HG03175 (cell line): ENCODE measurements around the gene COMMD2.

Experiments used
- ATAC-seq: cut with Tn5 transposase; IDR thresholded peaks from one replicate; pipeline ENCODE4 v1.9.1; 2021; ENCODE audit warnings: mild to moderate bottlenecking, moderate library complexity; ENCODE audit not compliant: unreplicated experiment

COMMD2 gene

GRCh38 chr3:149764302-149764701 is 12.0 kb upstream of the COMMD2 start:
- ATAC-seq: no peak

GRCh38 chr3:149763565-149764195 is 11.4 kb upstream of the COMMD2 start:
- ATAC-seq: no peak

DNA sequence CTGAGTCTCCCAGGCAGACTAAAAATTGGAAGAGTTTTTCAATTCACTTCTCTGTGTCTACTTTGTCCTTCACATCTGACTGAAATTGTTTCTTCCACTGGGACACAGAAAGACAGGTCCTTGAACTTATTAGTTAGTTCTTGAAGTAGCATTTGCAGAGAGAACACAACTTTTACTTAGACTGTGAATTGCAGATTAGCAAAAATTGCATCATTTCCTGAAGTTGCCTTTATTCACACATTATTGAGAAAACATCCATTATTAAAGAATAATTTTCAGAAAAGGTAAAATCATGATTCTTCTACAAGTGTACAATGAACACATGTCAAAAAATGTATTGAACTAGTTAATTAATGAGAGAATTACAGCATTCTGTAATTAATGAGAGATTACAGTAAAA is 1.4 kb upstream of the COMMD2 start:
- no peak for ATAC-seq

DNA sequence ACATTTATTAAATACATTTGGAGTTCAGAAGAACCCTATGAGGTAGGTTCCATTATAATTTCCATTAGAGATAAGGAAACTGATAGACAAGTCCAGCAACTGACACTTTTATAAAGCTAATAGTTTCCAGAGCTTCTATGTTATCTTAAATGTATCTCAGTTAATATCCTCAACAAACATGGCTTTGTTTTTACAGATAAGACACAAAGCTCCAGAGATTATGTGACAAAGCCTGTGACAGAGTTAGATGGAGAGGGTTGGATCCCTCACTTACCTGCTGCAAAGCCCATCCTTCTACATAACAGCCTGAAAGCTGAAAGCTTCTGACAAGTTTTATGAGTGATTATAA is 473 bp upstream of the COMMD2 start:
- ATAC-seq: no peak

DNA sequence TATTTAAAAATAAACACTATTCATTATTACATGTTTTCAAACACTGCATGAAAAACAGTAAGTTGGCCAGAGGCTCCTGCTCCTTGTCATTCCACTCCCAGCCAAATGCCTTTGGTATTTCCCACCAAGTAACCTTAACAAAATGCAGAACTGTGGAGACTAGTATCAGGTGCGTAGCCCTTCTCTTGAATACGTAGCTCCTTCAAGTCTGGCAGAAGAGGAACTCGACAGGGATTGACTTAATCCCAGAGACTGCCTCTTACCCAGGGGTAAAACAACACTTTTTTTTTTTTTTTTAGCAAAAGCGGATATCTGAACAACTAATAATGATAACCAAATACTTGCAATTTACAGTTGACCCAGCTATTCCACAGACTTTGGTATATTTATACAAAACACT is 738 bp downstream of the COMMD2 start:
- no peak for ATAC-seq

DNA sequence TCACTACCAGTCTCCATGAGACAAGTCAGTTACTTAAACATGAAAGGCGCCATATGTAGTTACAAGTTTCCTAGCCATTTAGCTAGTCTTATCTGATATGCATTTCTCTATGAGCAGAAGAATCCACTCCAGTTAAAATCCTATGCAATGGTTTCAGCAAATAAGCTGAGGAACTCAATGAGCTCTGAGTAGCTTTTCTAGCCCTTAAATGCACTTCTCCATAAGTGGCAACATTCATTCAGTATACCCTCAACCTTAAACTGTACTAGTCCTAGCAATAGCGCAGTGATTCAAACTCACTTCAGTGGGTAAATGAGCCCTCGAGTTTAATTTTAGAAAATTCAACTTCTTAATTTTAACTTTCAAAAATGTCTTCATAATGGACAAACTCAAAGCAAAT is 7.7 kb downstream of the COMMD2 start:
- no peak for ATAC-seq

DNA sequence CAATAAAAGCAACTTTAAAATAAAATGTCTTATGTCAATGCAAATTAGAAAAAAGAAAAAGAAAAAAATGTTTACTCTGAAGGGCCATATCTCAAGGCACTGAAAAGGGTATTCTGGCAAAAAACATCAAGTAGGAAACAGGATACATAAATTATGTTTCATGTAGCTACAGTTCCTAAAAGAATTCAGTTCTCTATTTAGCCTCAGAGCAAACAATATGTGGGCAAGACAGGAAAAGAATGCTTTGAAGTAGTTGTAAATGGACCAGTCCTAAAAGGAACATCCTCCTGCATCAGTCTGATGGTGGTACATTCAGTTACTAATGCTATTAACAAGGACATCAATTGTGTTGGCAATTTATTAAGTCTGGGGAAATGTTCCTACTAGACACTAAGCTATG is 8.1 kb downstream of the COMMD2 start:
- no peak for ATAC-seq

GRCh38 chr3:149739396-149739795 is 12.9 kb downstream of the COMMD2 start:
- no peak for ATAC-seq

DNA sequence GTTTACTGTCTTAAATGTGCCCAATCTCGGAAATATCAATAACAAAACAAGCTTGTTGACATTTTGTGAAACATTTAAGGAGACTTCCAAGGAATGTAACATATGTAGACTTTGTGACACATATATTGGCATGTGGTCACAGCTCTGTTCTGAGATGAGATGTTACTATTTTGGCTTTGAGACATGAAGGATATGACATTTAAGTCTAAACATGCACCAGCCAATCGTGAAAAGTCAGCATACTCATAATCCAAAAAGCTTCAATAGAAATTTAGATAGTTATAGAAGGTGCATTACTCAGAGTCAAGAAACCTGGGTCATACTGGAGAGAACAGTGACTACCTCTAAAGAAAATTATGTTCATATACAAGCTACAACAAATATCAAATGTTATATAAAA is 13.4 kb downstream of the COMMD2 start:
- no peak for ATAC-seq

- ATAC-seq: no peak
Observed at GRCh38 chr3:149736953-149737205, 15.4 kb downstream of the COMMD2 start.

DNA sequence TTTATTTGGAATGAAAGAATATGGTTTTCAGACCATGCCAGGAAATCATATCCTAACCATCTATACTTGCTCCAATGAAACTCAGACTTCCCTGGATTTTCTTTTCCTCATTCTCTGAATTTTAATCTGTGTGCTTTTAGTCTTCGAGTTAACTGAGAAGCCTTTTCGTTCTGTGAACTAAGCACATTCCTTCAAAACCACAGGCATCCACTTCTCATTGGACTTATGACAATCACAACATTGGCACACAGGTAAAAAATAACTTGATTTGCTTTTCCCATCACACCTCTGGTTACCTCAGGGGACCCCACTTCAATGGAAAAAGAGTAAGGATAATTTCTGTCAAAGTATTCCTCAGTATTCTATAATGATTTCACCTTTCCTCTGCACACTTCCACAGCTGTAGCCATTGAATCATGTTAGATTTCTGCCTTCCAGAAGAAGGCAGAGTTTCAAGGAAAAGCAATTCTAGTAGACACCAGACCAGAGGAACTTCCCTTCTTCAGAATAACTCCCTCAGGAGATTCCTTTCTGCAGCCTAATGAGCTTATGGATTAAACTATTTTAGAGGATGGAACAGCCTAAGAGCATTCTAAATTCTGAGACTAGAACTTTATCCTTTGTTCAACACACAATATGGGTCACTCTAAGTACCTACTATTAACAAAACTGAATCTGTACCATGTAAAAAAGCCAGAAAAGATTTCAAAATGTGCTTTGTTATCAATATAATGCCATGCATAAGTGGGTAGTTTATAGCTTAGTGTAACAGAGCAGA is 15.9 kb downstream of the COMMD2 start:
- ATAC-seq: no peak

GRCh38 chr3:149732234-149732633 is 20.1 kb downstream of the COMMD2 start:
- no peak for ATAC-seq

DNA sequence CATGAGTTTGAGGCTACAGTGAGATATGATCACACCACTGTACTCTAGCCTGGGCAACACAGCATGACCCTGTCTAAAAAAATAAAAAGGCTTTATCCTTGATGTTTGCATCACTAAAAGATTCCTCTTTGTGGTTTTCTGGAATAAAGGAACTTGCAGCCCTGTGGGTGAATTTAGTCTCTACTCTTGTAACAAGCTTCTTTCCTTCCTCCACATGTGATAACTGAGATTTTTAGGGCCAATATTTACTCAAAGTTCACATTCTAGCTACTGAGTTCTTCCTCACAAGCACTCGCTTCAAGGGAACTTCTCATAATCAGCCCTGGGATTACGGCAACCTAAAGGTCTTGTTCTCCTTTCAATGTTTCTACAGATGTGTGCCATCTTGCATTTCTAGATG is 24.6 kb downstream of the COMMD2 start:
- no peak for ATAC-seq

DNA sequence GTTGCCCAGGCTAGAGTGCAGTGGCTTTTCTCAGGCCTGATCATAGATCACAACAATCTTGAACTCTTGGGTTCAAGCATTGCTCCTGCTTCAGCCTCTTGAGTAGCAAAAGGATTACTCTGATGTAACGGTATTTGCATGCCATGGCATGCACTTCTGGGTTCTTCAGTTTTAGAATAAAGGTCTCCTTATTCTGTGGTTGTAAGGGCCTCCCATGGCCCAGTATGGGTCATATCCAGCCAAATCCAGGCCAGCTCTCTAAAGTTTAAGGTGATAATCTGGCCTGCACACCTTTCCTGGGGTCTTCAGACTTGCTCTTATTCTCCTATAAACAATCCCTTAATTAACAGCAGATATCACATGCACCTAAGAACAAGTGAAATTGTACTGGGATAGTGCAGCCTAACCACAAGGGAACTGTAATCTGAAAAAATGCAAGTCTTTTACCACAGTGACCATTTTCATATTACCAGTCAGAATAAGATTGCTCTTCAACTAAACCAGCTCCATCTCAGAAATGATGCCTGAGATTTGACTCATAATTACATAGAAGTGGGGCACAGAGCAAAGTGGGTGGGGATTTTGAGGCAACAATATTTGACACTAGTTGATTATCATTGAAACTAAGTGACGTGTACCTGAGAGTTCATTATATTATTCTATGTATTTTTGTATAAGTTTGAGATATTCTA is 25.4 kb downstream of the COMMD2 start:
- peak; percentile 81 for ATAC-seq

GRCh38 chr3:149723781-149724180 is 28.5 kb downstream of the COMMD2 start:
- ATAC-seq: no peak

- no peak for ATAC-seq
Observed at GRCh38 chr3:149720918-149721317, 31.4 kb downstream of the COMMD2 start.

- ATAC-seq: peak; percentile 57
Observed at GRCh38 chr3:149717391-149718056, 34.8 kb downstream of the COMMD2 start.

DNA sequence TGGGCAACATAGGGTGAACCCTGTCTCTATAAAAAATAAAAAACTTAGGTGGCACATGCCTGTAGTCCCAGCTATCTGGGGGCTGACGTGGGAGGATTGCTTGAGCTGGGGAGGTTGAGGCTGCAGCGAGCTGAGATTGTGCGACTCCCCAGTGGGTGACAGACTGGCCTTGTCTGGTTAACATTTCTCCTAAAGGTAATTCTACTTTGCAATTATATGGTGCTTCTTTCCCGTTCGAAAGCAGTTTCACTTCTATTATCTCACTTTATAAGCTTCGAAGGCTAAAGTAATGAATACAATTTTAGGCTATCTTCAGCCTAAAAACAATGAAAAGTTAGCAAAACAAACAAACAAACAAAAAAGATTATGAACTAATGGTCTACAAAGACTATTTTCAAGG is 35.3 kb downstream of the COMMD2 start:
- no peak for ATAC-seq

DNA sequence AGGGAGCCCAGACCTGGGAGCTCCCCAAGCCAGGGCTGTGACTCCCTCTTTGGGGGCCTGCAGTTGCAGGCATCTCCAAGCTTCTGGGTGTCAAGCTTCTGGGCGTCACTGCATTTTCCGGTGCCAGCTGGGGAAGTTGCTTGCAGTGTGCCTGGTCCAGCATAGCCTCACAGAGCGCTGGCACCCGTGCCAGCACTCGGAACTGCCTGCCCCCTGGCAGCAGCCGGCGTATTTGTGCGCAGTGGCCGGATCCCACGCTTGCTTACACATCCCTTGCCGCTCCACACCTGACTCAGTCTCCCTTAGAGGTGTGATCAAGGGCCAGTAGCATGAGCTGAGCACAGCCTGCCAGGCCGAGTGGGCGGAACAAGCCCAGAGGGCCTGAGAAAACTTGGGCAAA is 37.0 kb downstream of the COMMD2 start:
- no peak for ATAC-seq

DNA sequence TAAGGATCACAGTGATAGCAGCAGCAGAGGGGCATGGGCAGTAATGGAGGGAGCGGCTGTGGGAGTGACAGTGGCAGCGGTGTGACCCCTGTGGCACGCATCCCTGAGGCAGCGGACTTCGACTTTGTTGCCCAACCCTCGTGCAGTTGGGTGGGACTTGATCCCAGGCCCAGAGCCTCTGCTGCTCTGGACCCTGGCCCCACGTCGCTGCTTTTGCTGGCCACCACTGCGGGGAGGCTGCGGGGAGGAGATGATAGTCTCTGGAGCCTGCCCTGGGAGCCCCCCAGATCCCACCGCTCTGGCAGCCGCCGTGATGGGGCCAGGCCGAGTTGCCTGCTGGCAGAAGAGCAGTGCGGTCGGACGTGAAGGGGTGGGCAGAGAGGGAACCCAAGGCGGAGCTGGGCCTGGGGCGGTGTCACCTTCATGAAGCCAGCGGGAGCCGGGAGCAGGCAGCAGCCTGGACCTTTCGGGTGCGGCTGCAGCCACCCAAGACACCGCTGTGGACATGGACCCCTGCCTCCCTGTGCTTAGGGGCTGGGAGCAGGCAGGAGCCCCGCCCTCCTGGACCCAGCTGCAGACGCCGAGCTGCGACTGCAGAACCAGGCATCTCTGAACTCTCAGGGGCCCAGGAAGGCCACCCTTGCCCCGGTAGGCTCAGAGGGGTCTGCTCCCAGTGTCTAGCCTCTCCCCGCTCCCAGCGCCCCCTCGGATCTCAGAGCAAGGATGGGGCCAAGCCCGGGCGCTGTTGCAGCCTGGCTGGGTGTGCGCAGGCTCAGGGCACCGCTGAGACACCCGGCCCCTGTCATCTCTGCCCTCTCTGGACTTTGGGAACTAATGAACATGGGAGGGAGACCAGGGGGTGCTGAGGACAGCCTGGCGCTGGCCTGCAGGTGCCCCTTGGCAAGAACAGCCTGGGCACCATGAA is 38.3 kb downstream of the COMMD2 start:
- no peak for ATAC-seq

DNA sequence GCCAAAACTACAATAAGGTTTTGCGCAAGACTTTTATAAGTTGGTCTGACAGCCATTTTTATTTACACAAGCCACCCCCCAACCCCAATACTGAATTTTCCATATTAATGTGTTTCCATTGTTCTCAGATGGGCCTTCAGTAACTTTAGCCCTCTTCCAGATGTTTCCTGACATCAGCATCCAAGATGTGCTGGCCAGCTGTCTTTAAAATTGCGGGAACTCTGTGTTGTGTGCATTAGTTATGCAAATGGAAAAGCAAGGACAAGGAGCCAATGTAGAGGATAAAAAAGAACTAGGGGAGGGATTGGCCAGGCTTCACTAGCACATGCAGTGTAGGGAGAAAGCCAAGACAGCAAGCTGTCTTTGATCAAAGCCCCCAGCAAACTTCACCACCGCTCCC is 45.4 kb downstream of the COMMD2 start:
- ATAC-seq: no peak
